Measurements from ENCODE around the gene CSMD2. TPM values are rescaled to one million over a fixed set of nuclear protein-coding genes. Genes with fewer than 3 reads are reported as not detected.

CSMD2 gene
- total RNA-seq, 2 experiments from 2014 or later, result not detected

GRCh38 chr1:33635336-33636012 lies 529.6 kb downstream of the CSMD2 start:
- POLR2A ChIA-PET, result no interaction called here
- CTCF ChIA-PET, result no interaction called here

- ChIA-PET CTCF (interaction anchor here (1.2 to 2.4 kb wide), 2 partner anchors 25 to 1107 kb away, joined by 4 to 10 read pairs; no protein-coding TSS in a partner anchor), POLR2A (no interaction called here)
Measured at GRCh38 chr1:33634806-33635205, 530.2 kb downstream of the CSMD2 start.

- ChIA-PET CTCF (interaction anchor here (0.6 to 2.4 kb wide), 6 partner anchors 11 to 1108 kb away, joined by 4 to 10 read pairs (median 6); no protein-coding TSS in a partner anchor), POLR2A (no interaction called here)
Measured at GRCh38 chr1:33634143-33634542, 530.9 kb downstream of the CSMD2 start.

- POLR2A ChIA-PET, result no interaction called here
- CTCF ChIA-PET, result interaction anchor here (0.8 to 2.4 kb wide), 11 partner anchors 10 to 1113 kb away, joined by 3 to 10 read pairs (median 5); no protein-coding TSS in a partner anchor
Measured at GRCh38 chr1:33633019-33633801, 531.8 kb downstream of the CSMD2 start.

- POLR2A ChIA-PET, result interaction anchor here (0.6 kb wide), 1 partner anchor 981 kb away, joined by 3 read pairs; no protein-coding TSS in a partner anchor
- CTCF ChIA-PET, result interaction anchor here (1.0 kb wide), 1 partner anchor 27 kb away, joined by 3 read pairs; no protein-coding TSS in a partner anchor
Measured at GRCh38 chr1:33630686-33631085, 534.3 kb downstream of the CSMD2 start.

GRCh38 chr1:33626801-33627200 lies 538.2 kb downstream of the CSMD2 start:
- POLR2A ChIA-PET, result no interaction called here
- CTCF ChIA-PET, result no interaction called here

- POLR2A ChIA-PET, result no interaction called here
- CTCF ChIA-PET, result no interaction called here
Measured at GRCh38 chr1:33624991-33625870, 539.8 kb downstream of the CSMD2 start.

GRCh38 chr1:33624261-33624990 lies 540.6 kb downstream of the CSMD2 start:
- ChIA-PET CTCF (interaction anchor here (2.0 kb wide), 1 partner anchor 9 kb away, joined by 7 read pairs; no protein-coding TSS in a partner anchor), POLR2A (no interaction called here)

- ChIA-PET POLR2A (no interaction called here), CTCF (interaction anchor here (2.0 kb wide), 1 partner anchor 9 kb away, joined by 7 read pairs; no protein-coding TSS in a partner anchor)
Measured at GRCh38 chr1:33623811-33624210, 541.2 kb downstream of the CSMD2 start.

GRCh38 chr1:33622757-33623156 lies 542.3 kb downstream of the CSMD2 start:
- ChIA-PET CTCF (interaction anchor here (2.0 kb wide), 1 partner anchor 11 kb away, joined by 7 read pairs; no protein-coding TSS in a partner anchor), POLR2A (no interaction called here)

GRCh38 chr1:33618636-33619035 lies 546.4 kb downstream of the CSMD2 start:
- ChIA-PET POLR2A (no interaction called here), CTCF (no interaction called here)

- ChIA-PET CTCF (no interaction called here), POLR2A (no interaction called here)
Measured at GRCh38 chr1:33617451-33617850, 547.6 kb downstream of the CSMD2 start.

GRCh38 chr1:33616780-33617179 lies 548.2 kb downstream of the CSMD2 start:
- CTCF ChIA-PET, result no interaction called here
- POLR2A ChIA-PET, result no interaction called here

GRCh38 chr1:33615546-33615945 lies 549.5 kb downstream of the CSMD2 start:
- POLR2A ChIA-PET, result no interaction called here

GRCh38 chr1:33610864-33611455 lies 554.1 kb downstream of the CSMD2 start:
- CTCF ChIA-PET, result interaction anchor here (3.3 kb wide), 1 partner anchor 22 kb away, joined by 10 read pairs; no protein-coding TSS in a partner anchor
- POLR2A ChIA-PET, result no interaction called here

More at GRCh38 chr1:33615546-33615945, 549.5 kb downstream of the CSMD2 start:
- CTCF ChIA-PET, result no interaction called here

GRCh38 chr1:33610391-33610790 lies 554.6 kb downstream of the CSMD2 start:
- ChIA-PET CTCF (interaction anchor here (3.3 kb wide), 1 partner anchor 23 kb away, joined by 10 read pairs; no protein-coding TSS in a partner anchor), POLR2A (no interaction called here)

GRCh38 chr1:33609739-33610138 lies 555.3 kb downstream of the CSMD2 start:
- POLR2A ChIA-PET, result no interaction called here
- CTCF ChIA-PET, result interaction anchor here (3.3 kb wide), 1 partner anchor 24 kb away, joined by 10 read pairs; no protein-coding TSS in a partner anchor

- POLR2A ChIA-PET, result no interaction called here
Measured at GRCh38 chr1:33608825-33609400, 556.1 kb downstream of the CSMD2 start.

More at GRCh38 chr1:33608825-33609400, 556.1 kb downstream of the CSMD2 start:
- CTCF ChIA-PET, result interaction anchor here (3.3 kb wide), 1 partner anchor 25 kb away, joined by 10 read pairs; no protein-coding TSS in a partner anchor

Measured in activated CD8-positive, alpha-beta memory T cell treated with anti-CD3 and anti-CD28 coated beads for 36 hours (primary cell).